Activated CD8-positive, alpha-beta memory T cell treated with anti-CD3 and anti-CD28 coated beads for 24 hours (primary cell): Measurements from ENCODE around the gene APBA3.

ENCODE experiments used
- DNase-seq: peaks from one replicate; pipeline ENCODE4 v3.0.0-alpha.2; 2020

APBA3 gene

GRCh38 chr19:3712663-3713611 is 48.6 kb downstream of the APBA3 start:
- no peak for DNase-seq

DNA sequence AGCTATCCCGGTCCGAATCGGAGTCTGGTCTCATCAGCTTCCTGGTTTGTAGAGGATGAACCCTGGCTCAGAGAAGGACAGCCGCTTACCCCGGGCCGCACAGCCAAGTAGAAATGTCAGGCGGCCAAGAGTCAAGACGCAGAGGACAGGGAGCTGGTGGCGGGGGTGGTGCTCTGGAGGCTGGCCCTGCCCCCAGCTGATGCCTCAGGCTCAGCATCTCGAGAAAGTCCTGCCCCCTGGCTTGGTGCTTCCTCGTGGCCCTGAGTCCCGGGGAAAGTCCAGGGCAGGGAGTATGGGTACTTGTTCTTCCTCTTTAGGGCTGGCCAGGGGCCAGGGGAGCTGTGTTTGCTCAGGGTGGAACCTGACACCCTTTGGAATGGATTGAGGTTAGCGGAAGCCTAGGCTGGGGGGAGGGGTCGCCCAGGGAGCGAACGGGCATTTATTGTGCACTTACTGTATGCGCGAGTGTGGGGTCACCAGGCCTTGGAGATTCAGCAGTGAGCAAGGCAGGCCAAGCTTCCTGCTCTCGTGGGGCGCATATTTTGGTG is 51.2 kb downstream of the APBA3 start:
- no peak for DNase-seq

DNA sequence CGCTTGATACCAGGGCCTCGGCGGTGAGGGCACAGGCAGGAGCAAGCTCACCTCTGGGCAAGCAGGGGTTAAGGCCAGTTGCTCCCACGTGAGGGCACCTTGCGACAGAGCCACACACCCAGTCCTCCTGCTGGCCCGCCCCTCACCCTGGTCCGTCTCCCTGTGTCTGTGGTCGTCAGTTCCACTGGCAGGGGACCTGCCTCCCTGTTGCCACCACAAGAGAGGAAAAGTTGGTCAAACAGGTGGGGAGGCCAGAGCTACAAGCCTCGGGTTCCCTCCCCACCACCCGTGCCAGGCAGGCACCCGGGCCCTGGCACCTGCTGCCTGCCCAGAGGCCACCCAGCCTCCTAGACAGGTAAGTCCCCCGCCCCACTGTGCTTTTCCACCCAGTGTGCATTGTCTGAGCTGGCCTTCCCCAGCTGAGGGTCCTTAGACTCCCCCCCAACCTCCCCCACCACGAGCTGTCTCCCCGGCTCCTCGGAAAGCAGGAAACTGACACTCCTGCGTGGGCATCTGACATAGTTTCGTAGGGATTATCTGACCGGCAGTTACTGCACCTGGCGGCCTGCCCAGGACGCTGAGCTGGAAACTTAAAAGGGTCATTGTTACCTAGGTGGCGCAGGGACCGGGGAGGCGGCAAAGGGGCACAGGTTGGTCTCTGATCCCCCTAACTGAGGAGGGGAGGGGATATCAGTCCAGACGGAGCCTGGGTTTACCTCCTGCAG is 53.1 kb downstream of the APBA3 start, which contains the start of gene TJP3:
TJP3 (plus strand) TSS at position 178 of the 725 bp plus-strand sequence. CDS start 20,049 bp downstream, outside the sequence.
- no peak for DNase-seq

GRCh38 chr19:3707868-3708206 is 53.7 kb downstream of the APBA3 start:
- no peak for DNase-seq

- no peak for DNase-seq
These were observed 60.3 kb downstream of the APBA3 start for GRCh38 chr19:3701200-3701599.
